ENCODE results near the gene TMEM53. TPM values are rescaled to one million over a fixed set of nuclear protein-coding genes. Genes with fewer than 3 reads are reported as not detected.

The TMEM53 gene
- total RNA-seq, 1 experiment from 2014 or later: 6.2 TPM

DNA sequence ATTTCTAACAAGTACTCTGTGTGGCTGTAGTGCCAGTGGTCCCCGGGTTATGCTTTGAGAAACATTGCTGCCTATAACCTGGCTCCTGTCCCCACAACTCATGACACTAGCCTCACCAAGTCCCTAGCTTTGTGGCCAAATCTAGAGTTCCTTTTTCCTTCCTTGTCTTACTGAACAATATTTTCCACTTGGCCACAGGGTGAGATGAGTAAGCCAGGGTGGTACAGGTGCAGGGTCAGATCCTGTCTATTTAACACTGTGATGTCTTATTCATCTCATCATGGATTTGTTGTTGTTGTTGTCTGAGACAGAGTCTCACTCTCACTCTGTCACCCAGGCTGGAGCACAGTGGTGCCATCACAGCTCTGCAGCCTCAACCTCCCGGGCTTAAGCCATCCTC lies 18.9 kb upstream of the TMEM53 start:
- H3K27ac Mint-ChIP-seq: no peak overlapping the region
- H3K4me1 Mint-ChIP-seq: peaks cover 14 to 16% of the 10 kb centered on the region in 2 experiments
- Histone ChIP-seq H2BK120ac (ENCODE audit: low read depth, low read length, poor library complexity, severe bottlenecking) (no peak overlapping the region), H4K8ac (replicated peaks; ENCODE audit: insufficient read length, low read depth, low read length) (no peak overlapping the region), H2AFZ (ENCODE audit: low read length) (no peak overlapping the region), H4K5ac (ENCODE audit: insufficient read length, low read depth, low read length) (no peak overlapping the region), H3K27ac (ENCODE audit: insufficient read length, low read depth, low read length) (no peak overlapping the region), H3K4ac (ENCODE audit: low read depth, low read length) (no peak overlapping the region), H4K20me1 (ENCODE audit: control insufficient read depth, insufficient read depth, insufficient read length) (no peaks in the 10 kb centered on the region), H3K79me2 (ENCODE audit: insufficient read depth, low read length) (no peaks in the 10 kb centered on the region), H3K56ac (ENCODE audit: insufficient read length, low read depth, low read length) (no peak overlapping the region), H2BK12ac (ENCODE audit: insufficient read length, low read depth, low read length) (no peak overlapping the region), H3K4me1 (ENCODE audit: insufficient read depth, low read length) (peaks cover 2% of the 10 kb centered on the region; the same call in 1 of the 2 replicates), H3K27me3 (ENCODE audit: insufficient read depth, low read length) (no peaks in the 10 kb centered on the region), H3K4me2 (ENCODE audit: insufficient read depth, insufficient read length, low read length) (no peak overlapping the region), H3T11ph (ENCODE audit: low read length) (no peak overlapping the region), H3K9me3 (ENCODE audit: control insufficient read depth, low read depth, low read length) (no peaks in the 10 kb centered on the region), H2BK5ac (ENCODE audit: insufficient read length, low read length) (no peak overlapping the region), H3K9ac (ENCODE audit: extremely low read depth, insufficient read length, low read length) (no peak overlapping the region), H3K23me2 (ENCODE audit: insufficient read length, low read depth, low read length, poor library complexity, severe bottlenecking) (no peaks in the 10 kb centered on the region), H3K18ac (ENCODE audit: insufficient read length, low read depth, low read length) (no peak overlapping the region), H3K79me1 (ENCODE audit: insufficient read depth, low read depth, low read length, poor library complexity, severe bottlenecking) (no peaks in the 10 kb centered on the region), H3K23ac (ENCODE audit: insufficient read length, low read depth, low read length) (no peak overlapping the region), H2AK5ac (ENCODE audit: insufficient read length, low read length) (no peak overlapping the region), H3K14ac (ENCODE audit: insufficient read depth, low read length) (no peak overlapping the region), H2BK15ac (ENCODE audit: low read depth, low read length) (no peak overlapping the region), H4K91ac (ENCODE audit: insufficient read length, low read depth, low read length) (no peak overlapping the region), H2BK20ac (ENCODE audit: low read depth, low read length, poor library complexity, severe bottlenecking) (no peak overlapping the region)
- no peaks in the 10 kb centered on the region for H3K9me3 Mint-ChIP-seq
- no CpG with 5 or more reads among the region's 2 CpGs for WGBS (ENCODE audit: extremely low coverage, insufficient read length, low lambda C conversion rate)
- no peaks in the 10 kb centered on the region for H3K36me3 Mint-ChIP-seq (ENCODE audit: insufficient read depth in 1 of 3, low read depth in 3 of 3)
- TF ChIP-seq CTCF (conservative IDR thresholded peaks at IDR 0.05): no peak
- DNase-seq: no peak
- no peak overlapping the region for H3K4me3 Mint-ChIP-seq
- H3K27me3 Mint-ChIP-seq (ENCODE audit: low read depth): peaks cover 5% of the 10 kb centered on the region
